ENCODE measurements around the gene C13orf46. TPM values are rescaled to one million over a fixed set of nuclear protein-coding genes. Genes with fewer than 3 reads are reported as not detected.

C13orf46 gene
- total RNA-seq, 6 experiments from 2014 or later, result 1.4 to 2.5 (median 2.0) TPM

DNA sequence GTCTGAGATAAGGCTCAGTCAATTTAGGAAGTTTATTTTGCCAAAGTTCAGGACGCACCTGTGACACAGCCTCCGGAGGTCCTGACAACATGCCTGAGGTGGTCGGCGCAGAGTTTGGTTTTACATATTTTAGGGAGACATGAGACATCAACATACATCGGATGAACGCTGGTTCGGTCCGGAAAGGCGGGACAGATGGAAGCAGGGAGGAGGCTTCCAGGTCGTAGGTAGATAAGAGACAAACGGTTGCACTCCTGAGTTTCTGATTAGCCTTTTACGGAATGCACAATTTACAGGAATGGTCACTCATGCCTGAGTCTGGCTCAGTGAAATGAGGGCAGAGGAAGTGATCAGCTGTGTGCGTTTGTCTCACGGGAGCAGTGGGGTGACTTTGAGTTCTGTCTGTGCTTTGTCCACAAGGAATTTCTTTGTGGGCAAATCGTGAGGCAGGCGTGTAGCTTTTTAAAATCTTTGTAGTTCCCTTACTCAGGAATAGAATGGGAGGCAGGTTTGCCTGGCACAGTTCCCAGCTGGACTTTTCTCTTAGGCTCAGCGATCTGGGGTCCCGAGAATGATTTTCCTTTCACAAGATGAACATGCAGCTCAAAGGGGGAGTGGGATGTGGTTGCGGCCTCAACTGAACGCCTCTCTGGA is 36.2 kb downstream of the C13orf46 start:
- DNase-seq, result no peak

DNA sequence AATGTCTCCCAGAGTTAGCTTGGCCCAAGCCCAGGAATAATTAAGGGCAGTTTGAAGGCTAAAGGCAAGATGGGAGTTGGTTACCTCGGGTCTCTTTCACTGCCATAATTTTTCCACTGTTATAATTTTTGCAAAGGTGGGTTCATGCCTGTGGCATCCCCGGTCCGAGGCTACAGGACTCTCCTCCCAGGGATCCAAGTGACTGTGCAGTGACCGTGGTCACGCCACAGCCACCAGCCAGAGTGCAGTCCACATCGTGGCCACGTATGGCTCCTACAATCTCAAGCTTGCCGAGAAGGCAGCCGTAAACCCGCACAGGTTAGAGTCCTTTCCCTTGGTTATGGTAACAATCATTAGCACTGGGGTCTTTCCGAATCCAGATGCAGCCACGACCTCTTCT is 36.8 kb downstream of the C13orf46 start:
- TF ChIP-seq, protein P1, sequence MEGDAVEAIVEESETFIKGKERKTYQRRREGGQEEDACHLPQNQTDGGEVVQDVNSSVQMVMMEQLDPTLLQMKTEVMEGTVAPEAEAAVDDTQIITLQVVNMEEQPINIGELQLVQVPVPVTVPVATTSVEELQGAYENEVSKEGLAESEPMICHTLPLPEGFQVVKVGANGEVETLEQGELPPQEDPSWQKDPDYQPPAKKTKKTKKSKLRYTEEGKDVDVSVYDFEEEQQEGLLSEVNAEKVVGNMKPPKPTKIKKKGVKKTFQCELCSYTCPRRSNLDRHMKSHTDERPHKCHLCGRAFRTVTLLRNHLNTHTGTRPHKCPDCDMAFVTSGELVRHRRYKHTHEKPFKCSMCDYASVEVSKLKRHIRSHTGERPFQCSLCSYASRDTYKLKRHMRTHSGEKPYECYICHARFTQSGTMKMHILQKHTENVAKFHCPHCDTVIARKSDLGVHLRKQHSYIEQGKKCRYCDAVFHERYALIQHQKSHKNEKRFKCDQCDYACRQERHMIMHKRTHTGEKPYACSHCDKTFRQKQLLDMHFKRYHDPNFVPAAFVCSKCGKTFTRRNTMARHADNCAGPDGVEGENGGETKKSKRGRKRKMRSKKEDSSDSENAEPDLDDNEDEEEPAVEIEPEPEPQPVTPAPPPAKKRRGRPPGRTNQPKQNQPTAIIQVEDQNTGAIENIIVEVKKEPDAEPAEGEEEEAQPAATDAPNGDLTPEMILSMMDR (IDR thresholded peaks at IDR 0.05), result no peak
- no peak overlapping the region for H3K4me3 Mint-ChIP-seq
- H3K36me3 Mint-ChIP-seq (ENCODE audit: low read depth), result peaks cover 27% of the 10 kb centered on the region
- no peak for DNase-seq
- H3K27ac Mint-ChIP-seq, result no peak overlapping the region
- H3K9me3 Mint-ChIP-seq, result no peaks in the 10 kb centered on the region
- H3K27me3 Mint-ChIP-seq (ENCODE audit: insufficient read depth), result peaks cover 5% of the 10 kb centered on the region; the same call in 1 of the 2 replicates
- peaks cover 13% of the 10 kb centered on the region; the same call in 1 of the 2 replicates for H3K4me1 Mint-ChIP-seq (ENCODE audit: low read depth)

More for the DNA sequence above, 36.2 kb downstream of the C13orf46 start:
- Mint-ChIP-seq H3K9me3 (no peaks in the 10 kb centered on the region), H3K4me1 (ENCODE audit: low read depth) (peaks cover 13% of the 10 kb centered on the region; the same call in 1 of the 2 replicates), H3K4me3 (no peak overlapping the region), H3K27ac (no peak overlapping the region), H3K27me3 (ENCODE audit: insufficient read depth) (peaks cover 5% of the 10 kb centered on the region; the same call in 1 of the 2 replicates), H3K36me3 (ENCODE audit: low read depth) (peaks cover 27% of the 10 kb centered on the region)
- TF ChIP-seq, protein P1 (IDR thresholded peaks at IDR 0.05), result no peak

DNA sequence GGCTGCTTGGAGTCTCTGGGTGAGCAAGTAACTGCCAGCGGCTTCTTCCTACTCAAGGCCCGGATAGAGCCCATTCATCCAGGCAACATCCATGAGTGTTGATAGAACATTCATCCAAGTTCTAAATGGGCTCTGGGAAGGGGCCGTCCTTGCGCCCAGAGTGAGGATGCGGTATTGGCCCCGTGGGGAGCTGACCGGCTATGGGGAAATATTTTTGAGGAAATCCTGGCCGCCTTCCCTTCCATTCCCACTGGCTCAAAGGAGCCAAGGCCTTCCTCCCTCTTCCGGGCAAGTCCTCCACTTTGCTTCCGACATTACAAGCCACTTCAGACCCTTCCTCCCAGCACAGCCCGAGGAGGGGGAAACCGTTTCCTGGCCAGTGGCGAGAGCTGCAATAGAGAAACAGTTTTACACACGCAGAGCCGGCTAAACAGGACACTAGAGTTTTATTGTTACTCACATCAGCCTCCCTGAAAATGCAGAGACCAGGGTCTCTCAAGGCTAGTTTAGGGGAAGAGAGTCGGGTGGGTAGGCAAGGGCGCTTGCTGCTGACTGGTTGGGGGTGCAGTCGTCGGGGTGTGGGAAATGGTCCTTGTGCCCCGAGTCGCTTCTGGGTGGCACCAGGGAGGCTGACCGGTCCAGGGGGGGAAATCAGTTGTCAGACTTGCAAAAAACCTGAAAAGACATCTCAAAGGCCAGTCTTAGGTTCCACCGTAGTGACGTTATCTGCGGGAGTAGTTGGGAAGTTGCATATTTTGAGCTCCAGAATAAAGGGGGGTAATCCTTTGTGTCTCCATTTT is 37.5 kb downstream of the C13orf46 start:
- Mint-ChIP-seq H3K36me3 (ENCODE audit: low read depth) (peaks cover 26% of the 10 kb centered on the region), H3K4me1 (ENCODE audit: low read depth) (peaks cover 16% of the 10 kb centered on the region), H3K4me3 (no peak overlapping the region), H3K27me3 (ENCODE audit: insufficient read depth) (peaks cover 4% of the 10 kb centered on the region; the same call in 1 of the 2 replicates), H3K9me3 (no peaks in the 10 kb centered on the region), H3K27ac (no peak overlapping the region)
- DNase-seq, result no peak
- TF ChIP-seq, protein P1 (IDR thresholded peaks at IDR 0.05), result no peak

DNA sequence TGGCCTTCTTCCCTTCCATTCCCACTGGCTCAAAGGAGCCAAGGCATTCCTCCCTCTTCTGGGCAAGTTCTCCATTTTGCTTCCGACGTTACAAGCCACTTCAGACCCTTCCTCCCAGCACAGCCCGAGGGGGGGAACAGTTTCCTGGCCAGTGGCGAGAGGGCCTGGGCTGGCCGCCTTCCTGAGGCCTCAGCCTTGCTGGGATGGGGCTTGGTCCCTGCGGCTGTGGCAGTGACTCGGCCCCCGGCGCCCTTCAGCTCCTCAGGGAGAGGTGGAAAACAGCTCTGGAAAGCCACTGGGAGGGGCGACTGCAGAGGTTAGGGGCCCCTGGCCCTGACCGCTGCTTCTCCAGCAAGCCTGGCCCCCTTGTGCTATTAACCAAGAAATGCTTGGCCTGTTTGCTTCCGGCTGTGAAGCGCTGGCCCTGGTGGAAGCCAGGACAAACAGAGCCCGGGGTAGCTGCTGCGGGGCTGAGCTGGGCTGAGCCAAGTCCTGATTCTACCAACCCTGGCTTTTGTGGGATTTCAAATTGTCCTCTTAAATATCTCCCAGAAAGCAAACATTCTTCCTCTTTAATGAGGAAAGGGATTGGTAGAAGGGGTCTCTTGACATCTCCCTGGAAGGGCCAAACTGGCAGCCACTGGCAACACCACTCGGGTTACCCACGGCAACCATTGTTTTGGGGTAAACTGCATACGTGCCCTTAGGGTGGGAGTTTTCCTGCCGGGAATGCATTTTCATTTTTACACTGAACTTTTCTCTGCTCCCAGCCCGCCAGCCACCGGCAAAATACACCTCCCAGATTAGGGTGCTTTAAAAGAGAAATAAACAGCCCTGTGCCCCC is 38.7 kb downstream of the C13orf46 start:
- DNase-seq, result no peak
- H3K27me3 Mint-ChIP-seq (ENCODE audit: insufficient read depth), result peaks cover 4% of the 10 kb centered on the region; the same call in 1 of the 2 replicates
- H3K27ac Mint-ChIP-seq, result no peak overlapping the region
- TF ChIP-seq, protein P1 (IDR thresholded peaks at IDR 0.05), result no peak
- H3K4me1 Mint-ChIP-seq (ENCODE audit: low read depth), result peaks cover 20% of the 10 kb centered on the region
- no peaks in the 10 kb centered on the region for H3K9me3 Mint-ChIP-seq
- no peak overlapping the region for H3K4me3 Mint-ChIP-seq
- peaks cover 26% of the 10 kb centered on the region for H3K36me3 Mint-ChIP-seq (ENCODE audit: low read depth)

DNA sequence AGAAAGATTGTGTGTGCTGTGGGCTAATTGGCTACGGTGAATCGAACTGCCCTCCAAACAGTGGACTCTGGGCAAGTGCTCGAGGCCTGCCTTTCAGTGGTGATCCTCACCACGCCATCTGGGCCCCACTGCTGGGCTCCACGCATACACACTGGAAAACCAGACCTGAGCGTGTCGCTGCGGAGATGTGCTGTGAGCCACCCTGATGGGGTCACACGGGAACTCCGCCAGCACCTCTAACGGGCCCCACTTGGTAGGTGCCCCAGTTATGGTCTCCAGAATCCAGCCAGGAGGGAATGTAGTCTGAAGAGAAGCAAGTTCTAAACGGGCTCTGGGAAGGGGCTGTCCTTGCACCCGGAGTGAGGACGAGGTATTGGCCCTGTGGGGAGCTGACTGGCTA is 39.3 kb downstream of the C13orf46 start:
- peaks cover 26% of the 10 kb centered on the region for H3K36me3 Mint-ChIP-seq (ENCODE audit: low read depth)
- no peak for DNase-seq
- H3K4me1 Mint-ChIP-seq (ENCODE audit: low read depth), result peaks cover 26% of the 10 kb centered on the region
- H3K27me3 Mint-ChIP-seq (ENCODE audit: insufficient read depth), result peaks cover 5% of the 10 kb centered on the region
- H3K9me3 Mint-ChIP-seq, result no peaks in the 10 kb centered on the region
- no peak overlapping the region for H3K27ac Mint-ChIP-seq
- TF ChIP-seq, protein P1 (IDR thresholded peaks at IDR 0.05), result no peak
- H3K4me3 Mint-ChIP-seq, result no peak overlapping the region
